ENCODE data around the gene WDR88.

GRCh38 chr19:33207903-33208302, 76.0 kb downstream of the WDR88 start:
- TF ChIP-seq POLR2A (IDR thresholded peaks at IDR 0.05) = no peak
- TF ChIP-seq, protein P1, sequence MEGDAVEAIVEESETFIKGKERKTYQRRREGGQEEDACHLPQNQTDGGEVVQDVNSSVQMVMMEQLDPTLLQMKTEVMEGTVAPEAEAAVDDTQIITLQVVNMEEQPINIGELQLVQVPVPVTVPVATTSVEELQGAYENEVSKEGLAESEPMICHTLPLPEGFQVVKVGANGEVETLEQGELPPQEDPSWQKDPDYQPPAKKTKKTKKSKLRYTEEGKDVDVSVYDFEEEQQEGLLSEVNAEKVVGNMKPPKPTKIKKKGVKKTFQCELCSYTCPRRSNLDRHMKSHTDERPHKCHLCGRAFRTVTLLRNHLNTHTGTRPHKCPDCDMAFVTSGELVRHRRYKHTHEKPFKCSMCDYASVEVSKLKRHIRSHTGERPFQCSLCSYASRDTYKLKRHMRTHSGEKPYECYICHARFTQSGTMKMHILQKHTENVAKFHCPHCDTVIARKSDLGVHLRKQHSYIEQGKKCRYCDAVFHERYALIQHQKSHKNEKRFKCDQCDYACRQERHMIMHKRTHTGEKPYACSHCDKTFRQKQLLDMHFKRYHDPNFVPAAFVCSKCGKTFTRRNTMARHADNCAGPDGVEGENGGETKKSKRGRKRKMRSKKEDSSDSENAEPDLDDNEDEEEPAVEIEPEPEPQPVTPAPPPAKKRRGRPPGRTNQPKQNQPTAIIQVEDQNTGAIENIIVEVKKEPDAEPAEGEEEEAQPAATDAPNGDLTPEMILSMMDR (IDR thresholded peaks at IDR 0.05) = no peak

All from body of pancreas (tissue), 4 donors.